Breast epithelium (tissue), 3 donors: ENCODE measurements around the gene SLC2A4.

ENCODE experiments used
- CTCF ChIP-seq, 3 donors: fragments of 450-650 bp; IDR thresholded peaks; one replicate each; pipeline ENCODE4 v1.5.1; 2016 to 2017; ENCODE audit warnings: antibody characterized with exemption in 3 of 3, mild to moderate bottlenecking in 3 of 3, moderate library complexity in 3 of 3
- POLR2A ChIP-seq: fragments of 450-650 bp; IDR thresholded peaks from one replicate; pipeline ENCODE4 v1.6.1; 2016; ENCODE audit warnings: antibody characterized with exemption, mild to moderate bottlenecking, moderate library complexity
- POLR2AphosphoS5 ChIP-seq, 3 donors: sonication (generic); formaldehyde crosslinking; IDR thresholded peaks; one replicate each; pipeline ENCODE4 v1.6.1; 2017; ENCODE audit warnings: antibody characterized with exemption in 3 of 3

DNA sequence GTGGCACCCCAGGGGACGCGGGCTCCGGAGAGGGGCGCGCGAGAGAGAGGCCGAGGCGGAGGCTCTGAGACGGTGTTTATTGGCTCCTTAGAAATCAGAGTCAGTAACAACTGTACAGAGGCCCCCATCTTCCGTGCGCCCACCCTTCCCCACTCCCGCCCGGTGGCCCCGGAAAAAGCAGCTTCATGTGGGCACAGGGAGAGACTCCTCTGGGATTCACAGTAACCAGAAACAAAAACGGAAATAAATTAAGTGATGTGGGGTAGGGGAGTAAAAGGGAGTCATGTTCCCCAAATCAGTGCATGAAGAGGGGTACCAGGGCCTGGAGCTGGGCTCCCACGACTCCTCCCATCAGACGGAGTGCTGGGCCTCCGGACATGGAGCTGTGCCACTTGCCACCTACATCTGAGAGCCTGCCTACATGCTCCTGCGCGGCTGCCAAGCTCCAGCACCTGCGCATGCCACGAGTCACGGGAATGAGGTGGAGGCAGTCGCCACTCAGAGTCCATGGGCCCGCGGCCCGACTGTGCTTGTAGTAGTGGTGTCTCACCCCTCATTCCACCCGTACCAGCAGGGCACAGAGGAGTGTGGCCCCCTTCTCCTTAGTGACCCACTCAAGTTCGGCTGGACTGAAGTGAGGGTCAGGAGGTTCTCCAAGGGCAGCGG, 34.2 kb downstream of the SLC2A4 start:
- TF ChIP-seq POLR2A: peak; percentile 4
- TF ChIP-seq CTCF (IDR thresholded peaks at IDR 0.05): no peak
- no peak for TF ChIP-seq POLR2AphosphoS5 (IDR thresholded peaks at IDR 0.05)
